CD1c-positive myeloid dendritic cell (primary cell): ENCODE data around the gene ATN1.

Experiments
- DNase-seq: peaks from one replicate; pipeline ENCODE4 v3.0.0-alpha.2; 2016; ENCODE audit errors: extremely low spot score

Gene ATN1

DNA sequence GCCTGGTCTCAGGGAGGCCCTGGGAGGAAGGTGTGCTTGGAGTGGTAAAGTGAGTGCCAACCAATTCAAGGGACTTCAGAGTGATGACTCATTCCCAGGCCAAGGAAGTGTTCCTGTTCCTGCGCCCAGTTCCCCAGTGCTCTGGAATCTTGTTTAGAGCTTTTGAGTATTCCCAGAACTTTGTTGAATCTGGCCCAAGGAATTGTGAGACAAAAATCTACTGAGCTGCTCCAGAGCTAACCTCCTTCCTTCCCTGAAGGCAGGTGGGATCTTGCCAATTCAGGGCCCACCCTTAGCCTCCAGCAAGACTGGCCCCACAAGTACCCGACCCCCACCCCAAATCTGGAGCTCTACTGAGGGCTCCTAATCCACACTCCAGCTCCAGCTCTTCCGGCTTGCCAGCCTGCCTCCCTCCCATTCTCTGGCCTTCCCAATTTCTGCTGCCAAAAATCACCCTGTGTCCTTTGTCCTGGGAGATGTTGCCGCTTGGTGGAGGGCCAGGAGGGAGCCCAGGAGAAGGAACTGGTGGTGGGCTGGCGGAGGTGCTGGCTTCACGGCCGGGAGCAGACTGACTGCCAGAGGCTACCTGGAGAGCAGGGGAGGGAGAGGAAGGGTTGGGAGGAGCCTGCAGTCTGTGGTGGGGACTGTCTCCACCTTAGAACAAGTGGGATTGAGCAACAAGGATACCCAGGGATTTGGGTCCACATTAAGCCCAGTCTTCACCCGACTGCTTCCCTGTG lies 2.0 kb upstream of the ATN1 start:
- DNase-seq, result no peak

DNA sequence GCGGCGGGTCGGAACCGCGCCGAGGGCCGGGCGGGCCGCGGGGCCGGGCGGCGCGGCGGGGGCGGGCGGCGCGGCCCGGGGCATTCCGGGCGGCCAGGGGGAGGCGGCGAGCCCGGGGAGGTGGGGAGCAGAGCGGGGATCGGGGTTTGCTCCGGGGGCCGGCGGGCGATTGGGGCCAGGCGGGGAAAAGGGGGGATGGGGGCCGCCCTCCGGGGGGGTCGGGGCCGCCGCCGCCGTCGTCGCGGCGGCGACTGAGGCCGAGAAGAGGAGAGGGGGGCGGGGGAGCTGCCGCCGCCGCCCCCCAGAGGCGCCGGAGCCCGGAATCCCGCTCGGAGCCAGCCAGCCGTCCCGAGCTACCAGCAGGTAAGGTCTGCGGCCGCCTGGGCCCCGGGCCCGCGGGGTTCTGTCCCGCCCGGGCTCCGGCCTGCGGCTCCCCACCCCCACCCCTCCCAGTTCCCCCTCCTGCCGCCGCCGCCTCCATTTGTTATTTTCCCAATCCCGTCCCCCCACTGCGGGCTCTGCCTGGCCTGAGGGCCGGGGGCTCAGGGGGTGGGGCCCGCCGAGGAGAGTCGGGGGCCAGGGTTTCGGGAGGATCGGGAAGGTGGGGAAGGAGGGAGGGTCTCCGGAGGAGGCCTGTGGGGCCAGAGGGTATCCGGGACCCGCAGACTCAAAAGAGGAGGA lies 403 bp downstream of the ATN1 start:
- no peak for DNase-seq

DNA sequence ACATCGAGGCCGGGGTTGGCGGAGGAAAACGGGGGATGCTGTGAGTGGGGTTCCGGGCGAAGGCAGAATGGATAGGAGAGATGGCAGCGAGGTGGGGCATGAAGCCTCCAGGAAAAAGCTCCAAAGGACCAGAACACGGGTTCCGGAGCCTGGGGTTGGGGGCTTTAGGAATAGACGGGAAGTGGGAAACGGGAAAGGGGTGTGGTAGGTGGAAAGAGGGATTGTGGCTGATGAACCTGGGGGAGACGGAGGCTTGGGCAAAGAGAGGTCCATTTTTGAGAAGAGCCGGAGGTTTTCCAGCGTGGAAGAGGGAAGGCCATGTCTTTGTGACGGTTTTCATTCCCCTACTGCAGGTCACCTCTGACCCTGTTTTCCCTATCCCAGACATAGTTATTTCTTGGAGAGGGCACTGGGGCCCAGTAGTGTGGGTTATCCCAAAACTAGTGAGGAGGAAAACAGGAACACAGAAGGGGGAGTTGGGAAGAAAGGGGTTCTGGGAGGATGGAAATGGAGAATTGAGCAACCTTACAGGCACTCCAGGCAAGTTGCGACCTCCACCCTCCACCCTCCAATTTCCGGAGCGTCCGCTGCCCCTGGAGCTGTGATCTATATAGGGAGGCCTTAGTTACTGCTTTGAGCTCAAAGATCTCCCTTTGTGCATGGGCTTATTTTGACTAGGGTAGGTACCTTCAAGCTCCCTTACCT lies 1.1 kb downstream of the ATN1 start:
- no peak for DNase-seq

DNA sequence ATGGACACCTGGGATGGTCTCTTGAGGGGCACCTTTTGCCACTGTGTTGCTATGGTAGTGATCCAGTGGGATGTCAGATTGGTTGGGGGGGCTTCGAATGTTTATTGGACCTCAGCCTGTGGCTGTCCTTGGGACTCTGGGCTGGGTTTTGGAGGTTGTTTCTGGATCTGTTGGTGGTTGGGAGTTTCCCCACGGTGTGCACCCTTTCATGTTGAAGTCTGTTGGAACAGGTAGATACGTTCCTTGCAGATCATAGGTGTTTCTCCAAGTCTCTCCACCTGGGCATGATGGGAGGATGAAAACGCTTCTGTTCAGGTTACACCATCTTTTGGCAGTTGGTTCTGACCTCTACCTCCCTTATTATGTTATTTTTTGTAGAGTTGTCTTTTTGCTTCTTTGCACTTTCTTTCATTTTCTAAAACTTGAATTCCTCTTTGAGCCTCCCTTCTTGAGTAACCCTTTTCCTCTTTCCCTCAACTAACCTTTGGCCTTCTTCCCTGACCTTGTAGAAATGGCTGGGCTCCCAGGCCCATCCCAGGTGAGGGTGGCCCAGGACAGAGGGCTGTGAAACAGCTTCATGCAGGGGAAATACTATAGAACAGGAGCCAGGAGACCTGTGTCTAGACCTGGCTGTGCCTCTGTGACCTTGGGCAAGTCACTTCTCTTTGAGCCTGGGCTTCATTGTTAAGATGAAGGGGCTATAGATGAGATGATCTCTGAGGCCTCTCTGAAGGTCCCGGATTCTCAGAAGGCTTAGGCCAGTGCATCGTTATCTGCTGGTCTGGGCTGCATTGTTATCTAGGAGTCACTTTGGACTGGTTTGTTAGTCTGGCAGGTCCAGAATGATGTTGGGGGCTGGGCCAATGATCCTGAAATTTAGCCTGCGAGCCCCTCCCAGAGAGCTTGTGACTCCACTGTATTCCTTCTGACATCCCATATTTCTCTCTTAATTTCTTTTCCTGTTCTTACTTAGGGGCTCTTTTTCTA lies 2.0 kb downstream of the ATN1 start:
- no peak for DNase-seq

DNA sequence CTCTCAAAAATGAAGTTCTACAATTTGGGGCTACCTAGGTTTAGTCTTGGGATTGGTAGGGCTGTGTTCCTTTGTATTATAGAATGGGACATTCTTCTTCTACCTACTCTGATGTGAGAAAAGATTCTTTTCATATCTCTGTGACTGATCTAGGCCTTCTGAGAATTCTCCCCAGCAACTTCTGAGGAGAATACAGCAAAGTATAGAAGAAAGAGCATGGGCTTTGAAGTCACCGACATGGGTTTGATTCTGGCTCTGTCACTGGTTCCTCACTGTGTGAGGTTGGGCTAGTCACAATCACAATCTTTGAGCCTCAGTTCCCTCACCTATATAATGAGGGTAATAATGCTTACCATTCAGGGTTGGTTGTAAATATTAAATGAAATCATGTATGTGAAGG lies 5.0 kb downstream of the ATN1 start:
- DNase-seq, result no peak

DNA sequence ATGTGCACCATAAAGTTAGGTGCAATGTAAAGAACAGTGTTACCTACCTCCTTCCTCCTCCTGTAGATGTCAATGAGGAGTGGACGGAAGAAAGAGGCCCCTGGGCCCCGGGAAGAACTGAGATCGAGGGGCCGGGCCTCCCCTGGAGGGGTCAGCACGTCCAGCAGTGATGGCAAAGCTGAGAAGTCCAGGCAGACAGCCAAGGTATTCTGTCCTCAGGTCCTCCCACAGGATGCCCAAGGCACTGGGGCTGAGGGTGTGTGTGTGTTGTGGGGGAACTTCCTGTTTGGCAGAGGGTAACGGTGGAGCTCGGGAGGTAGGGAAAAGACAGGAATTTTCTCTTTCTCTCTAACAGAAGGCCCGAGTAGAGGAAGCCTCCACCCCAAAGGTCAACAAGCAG lies 6.4 kb downstream of the ATN1 start:
- no peak for DNase-seq

DNA sequence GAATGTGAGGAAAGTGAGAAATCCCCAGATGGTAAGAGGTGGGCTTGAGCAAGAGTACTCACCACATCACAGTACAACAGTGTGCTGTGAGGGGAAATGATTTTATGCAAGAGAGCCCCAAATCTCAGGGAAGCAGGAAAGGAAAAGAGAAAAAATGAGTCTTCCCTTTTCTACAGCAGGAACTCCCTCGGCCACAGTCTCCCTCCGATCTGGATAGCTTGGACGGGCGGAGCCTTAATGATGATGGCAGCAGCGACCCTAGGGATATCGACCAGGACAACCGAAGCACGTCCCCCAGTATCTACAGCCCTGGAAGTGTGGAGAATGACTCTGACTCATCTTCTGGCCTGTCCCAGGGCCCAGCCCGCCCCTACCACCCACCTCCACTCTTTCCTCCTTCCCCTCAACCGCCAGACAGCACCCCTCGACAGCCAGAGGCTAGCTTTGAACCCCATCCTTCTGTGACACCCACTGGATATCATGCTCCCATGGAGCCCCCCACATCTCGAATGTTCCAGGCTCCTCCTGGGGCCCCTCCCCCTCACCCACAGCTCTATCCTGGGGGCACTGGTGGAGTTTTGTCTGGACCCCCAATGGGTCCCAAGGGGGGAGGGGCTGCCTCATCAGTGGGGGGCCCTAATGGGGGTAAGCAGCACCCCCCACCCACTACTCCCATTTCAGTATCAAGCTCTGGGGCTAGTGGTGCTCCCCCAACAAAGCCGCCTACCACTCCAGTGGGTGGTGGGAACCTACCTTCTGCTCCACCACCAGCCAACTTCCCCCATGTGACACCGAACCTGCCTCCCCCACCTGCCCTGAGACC lies 7.8 kb downstream of the ATN1 start:
- peak; percentile 64 for DNase-seq

DNA sequence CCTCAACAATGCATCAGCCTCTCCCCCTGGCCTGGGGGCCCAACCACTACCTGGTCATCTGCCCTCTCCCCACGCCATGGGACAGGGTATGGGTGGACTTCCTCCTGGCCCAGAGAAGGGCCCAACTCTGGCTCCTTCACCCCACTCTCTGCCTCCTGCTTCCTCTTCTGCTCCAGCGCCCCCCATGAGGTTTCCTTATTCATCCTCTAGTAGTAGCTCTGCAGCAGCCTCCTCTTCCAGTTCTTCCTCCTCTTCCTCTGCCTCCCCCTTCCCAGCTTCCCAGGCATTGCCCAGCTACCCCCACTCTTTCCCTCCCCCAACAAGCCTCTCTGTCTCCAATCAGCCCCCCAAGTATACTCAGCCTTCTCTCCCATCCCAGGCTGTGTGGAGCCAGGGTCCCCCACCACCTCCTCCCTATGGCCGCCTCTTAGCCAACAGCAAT lies 8.5 kb downstream of the ATN1 start:
- peak; percentile 61 for DNase-seq

DNA sequence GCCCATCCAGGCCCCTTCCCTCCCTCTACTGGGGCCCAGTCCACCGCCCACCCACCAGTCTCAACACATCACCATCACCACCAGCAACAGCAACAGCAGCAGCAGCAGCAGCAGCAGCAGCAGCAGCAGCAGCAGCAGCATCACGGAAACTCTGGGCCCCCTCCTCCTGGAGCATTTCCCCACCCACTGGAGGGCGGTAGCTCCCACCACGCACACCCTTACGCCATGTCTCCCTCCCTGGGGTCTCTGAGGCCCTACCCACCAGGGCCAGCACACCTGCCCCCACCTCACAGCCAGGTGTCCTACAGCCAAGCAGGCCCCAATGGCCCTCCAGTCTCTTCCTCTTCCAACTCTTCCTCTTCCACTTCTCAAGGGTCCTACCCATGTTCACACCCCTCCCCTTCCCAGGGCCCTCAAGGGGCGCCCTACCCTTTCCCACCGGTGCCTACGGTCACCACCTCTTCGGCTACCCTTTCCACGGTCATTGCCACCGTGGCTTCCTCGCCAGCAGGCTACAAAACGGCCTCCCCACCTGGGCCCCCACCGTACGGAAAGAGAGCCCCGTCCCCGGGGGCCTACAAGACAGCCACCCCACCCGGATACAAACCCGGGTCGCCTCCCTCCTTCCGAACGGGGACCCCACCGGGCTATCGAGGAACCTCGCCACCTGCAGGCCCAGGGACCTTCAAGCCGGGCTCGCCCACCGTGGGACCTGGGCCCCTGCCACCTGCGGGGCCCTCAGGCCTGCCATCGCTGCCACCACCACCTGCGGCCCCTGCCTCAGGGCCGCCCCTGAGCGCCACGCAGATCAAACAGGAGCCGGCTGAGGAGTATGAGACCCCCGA lies 9.1 kb downstream of the ATN1 start:
- no peak for DNase-seq

DNA sequence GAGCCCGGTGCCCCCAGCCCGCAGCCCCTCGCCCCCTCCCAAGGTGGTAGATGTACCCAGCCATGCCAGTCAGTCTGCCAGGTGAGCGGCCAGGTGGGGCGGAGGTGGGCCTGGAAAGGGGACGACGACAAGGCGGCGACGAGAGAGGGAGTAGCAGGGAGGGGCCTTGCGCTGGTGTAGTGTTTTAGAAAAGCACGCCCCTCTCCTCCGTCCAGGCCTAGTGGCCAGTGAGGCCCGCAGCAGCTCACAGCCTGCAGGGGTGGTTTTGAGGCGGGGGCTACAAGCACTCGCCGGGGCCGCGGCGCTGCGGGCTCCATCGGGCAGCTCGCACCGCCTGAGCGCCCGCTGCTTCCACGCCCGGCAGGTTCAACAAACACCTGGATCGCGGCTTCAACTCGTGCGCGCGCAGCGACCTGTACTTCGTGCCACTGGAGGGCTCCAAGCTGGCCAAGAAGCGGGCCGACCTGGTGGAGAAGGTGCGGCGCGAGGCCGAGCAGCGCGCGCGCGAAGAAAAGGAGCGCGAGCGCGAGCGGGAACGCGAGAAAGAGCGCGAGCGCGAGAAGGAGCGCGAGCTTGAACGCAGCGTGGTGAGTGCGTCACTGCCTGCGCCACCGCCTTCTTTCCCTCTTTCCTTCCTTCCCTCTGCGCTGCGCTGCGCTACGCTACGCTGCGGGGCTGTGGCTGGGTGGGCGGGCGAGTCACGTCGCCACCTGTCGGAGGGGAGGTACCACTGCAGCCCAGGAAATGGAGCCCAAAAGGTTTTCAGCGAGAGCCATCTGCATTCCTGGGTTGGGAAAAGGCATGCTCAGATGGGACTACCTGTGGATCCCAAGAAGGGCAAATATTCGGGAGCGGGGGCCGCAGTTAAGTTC lies 10.0 kb downstream of the ATN1 start:
- DNase-seq, result peak; percentile 97

DNA sequence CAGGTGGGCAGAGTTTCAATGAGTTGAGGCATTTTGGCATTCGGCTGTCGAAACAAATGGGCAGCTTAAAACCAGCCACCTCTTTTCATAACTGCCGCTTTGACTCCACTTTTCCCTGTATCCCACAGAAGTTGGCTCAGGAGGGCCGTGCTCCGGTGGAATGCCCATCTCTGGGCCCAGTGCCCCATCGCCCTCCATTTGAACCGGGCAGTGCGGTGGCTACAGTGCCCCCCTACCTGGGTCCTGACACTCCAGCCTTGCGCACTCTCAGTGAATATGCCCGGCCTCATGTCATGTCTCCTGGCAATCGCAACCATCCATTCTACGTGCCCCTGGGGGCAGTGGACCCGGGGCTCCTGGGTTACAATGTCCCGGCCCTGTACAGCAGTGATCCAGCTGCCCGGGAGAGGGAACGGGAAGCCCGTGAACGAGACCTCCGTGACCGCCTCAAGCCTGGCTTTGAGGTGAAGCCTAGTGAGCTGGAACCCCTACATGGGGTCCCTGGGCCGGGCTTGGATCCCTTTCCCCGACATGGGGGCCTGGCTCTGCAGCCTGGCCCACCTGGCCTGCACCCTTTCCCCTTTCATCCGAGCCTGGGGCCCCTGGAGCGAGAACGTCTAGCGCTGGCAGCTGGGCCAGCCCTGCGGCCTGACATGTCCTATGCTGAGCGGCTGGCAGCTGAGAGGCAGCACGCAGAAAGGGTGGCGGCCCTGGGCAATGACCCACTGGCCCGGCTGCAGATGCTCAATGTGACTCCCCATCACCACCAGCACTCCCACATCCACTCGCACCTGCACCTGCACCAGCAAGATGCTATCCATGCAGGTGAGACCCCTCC lies 10.8 kb downstream of the ATN1 start:
- no peak for DNase-seq

DNA sequence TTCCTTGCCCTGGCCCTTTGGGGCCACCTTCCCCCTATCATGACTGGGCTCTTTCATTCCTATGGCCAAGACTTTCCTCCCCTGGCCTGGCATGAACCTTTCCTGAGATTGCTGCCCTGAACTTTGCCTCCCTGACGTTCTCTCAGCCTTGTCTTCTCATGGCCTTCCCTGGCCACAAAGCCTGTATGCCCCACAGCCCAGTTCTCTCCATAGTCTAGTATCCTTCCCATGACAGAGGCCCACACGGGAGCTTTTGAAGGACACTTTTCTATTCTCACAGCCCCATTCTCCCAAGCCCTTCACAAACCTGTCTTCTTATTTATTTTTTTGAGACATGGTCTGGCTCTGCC lies 11.4 kb downstream of the ATN1 start:
- DNase-seq, result no peak

DNA sequence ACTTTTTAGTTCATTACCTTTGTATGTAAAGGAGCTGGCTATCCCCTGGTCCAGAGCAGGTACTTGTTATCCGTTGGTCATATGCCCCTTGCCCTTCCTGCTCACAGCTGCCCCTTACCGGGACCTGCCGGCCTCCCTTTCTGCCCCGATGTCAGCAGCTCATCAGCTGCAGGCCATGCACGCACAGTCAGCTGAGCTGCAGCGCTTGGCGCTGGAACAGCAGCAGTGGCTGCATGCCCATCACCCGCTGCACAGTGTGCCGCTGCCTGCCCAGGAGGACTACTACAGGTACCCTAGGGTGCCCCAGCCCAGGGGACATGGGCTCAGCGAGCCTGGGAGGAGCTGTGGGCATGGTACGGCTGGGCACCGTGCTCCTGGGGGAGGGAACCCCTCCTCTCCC lies 13.5 kb downstream of the ATN1 start:
- DNase-seq, result no peak

DNA sequence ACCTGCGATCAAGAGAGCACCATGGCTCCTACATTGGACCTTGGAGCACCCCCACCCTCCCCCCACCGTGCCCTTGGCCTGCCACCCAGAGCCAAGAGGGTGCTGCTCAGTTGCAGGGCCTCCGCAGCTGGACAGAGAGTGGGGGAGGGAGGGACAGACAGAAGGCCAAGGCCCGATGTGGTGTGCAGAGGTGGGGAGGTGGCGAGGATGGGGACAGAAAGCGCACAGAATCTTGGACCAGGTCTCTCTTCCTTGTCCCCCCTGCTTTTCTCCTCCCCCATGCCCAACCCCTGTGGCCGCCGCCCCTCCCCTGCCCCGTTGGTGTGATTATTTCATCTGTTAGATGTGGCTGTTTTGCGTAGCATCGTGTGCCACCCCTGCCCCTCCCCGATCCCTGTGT lies 14.0 kb downstream of the ATN1 start:
- DNase-seq, result no peak

DNA sequence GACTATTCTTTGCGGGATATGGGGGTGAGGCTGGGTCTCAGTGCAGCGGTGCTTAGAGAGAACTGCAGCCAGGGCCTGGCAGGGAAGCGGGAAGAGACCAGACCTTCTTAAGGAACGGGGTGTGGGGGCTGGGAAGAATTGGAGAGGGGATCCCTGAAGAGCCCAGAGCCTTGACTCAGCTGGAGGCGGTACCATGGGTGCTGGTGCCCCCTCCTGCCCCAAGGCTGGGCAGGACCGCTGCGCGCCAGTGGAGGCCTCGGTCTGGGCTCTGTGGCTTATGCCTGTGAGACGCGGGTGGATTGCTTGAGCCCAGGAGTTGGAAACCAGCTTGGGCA lies 14.5 kb downstream of the ATN1 start:
- DNase-seq, result no peak

DNA sequence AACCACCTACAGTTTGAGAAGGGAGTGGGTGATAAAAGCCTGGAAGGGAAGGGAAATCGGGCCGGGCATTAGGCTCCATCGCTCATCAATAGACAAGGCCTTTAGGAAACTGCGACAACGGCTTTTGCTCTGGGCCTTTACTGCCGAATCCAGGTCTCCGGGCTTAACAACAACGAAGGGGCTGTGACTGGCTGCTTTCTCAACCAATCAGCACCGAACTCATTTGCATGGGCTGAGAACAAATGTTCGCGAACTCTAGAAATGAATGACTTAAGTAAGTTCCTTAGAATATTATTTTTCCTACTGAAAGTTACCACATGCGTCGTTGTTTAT lies 15.6 kb downstream of the ATN1 start:
- peak; percentile 93 for DNase-seq

DNA sequence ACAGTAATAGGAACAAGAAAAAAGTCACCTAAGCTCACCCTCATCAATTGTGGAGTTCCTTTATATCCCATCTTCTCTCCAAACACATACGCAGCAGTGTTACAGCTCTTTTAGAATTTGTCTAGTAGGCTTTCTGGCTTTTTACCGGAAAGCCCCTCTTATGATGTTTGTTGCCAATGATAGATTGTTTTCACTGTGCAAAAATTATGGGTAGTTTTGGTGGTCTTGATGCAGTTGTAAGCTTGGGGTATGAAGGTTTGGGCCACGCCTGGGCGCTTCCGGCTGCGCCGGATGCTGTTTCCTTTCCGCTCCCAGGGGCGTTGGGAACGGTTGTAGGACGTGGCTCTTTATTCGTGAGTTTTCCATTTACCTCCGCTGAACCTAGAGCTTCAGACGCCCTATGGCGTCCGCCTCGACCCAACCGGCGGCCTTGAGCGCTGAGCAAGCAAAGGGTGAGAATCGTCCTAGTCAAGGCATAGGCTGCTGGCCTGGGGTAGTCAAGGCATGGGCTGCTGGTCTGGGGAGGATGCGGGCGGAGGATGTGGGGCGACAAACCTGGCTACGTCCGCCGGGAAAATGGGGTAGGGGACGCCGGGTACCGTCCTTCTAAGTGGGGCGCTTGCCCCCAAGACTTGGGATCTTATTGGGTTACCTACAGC lies 16.1 kb downstream of the ATN1 start, which contains the start of the genes C12orf57 and RNU7-1:
TSS of gene C12orf57 (plus strand) at position 301 of the 659 bp plus-strand sequence. CDS start at position 401, 100 bp downstream.
TSS of gene RNU7-1 (plus strand) at position 95 of the 659 bp plus-strand sequence.
- DNase-seq, result peak; percentile 92
